Measurements from ENCODE around the gene PRELID2.
"Not testable (repeated sequence)": the region's sequence is repeated elsewhere in the genome, so short reads cannot be mapped to it uniquely, and the experiment has no call there.

The PRELID2 gene

DNA sequence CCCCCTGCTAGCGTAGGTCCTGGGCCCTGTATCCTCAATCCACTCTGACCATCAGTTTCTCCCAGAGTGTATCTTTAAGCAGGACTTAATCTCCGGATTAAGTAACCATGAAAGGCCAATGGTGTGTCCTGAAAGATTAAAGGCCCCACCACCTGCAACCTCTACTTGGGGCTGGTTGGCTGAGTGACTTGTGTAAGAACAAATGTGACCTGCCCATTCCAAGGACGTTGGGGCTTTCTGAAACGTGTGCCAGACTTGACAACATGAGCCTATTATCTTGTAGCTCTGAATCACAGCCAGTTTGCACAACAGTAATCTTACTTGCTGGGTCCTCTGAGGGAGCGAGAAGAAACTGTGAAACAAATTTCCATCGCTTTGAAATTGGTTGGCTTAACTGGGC is 3.1 kb upstream of the PRELID2 start:
- no peak for DNase-seq

DNA sequence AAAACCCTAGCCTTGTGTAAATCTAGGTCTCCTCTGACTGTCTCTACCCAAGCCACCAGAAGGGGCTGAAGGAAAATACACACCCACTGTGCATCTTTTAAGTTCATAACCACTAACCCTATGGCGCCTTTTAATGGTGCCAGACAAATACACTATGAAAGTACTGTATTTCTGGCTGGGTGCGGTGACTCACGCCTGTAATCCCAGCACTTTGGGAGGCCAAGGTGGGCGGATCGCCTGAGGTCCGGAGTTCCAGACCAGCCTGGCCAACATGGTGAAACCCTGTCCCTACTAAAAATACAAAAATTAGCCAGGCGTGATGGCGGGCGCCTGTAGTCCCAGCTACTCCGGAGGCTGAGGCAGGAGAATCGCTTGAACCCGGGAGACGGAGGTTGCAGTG is 1.1 kb upstream of the PRELID2 start:
- DNase-seq, result not testable (repeated sequence)

DNA sequence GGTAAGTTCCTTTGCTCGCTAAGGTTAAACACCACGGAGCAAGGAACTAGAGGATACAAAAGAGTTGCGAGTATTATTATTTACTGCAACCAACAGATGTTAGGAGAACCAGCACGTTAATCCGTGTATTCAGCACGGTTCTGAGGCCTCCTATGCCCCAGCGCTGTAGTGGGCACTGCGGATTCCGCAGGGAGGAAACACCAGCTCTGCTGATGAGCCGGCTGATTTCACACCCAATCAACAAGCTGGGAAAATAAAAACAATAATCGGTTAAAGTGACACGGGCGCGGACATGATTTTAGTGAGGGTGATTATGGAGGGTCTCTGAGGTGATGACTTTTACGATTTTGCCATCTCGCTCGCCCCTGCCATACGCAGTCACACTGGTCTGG is 702 bp upstream of the PRELID2 start:
- DNase-seq, result no peak

DNA sequence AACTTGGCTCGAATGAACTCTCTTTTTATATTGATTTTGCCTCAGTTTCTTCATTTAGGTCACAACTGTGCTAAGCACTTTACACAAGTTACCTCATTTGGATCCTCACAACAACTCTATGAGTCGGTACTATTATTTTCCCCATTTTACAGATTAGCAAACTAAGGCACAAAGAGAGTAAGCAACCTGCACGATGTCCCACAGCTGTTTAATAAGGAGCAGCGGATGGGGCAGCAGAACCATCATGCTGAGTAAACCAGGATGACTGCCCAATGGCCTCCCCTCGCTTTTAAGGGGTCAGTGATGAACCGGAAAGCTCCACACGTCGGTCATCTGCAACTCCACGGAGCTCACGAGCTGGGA is 607 bp downstream of the PRELID2 start:
- DNase-seq, result no peak

DNA sequence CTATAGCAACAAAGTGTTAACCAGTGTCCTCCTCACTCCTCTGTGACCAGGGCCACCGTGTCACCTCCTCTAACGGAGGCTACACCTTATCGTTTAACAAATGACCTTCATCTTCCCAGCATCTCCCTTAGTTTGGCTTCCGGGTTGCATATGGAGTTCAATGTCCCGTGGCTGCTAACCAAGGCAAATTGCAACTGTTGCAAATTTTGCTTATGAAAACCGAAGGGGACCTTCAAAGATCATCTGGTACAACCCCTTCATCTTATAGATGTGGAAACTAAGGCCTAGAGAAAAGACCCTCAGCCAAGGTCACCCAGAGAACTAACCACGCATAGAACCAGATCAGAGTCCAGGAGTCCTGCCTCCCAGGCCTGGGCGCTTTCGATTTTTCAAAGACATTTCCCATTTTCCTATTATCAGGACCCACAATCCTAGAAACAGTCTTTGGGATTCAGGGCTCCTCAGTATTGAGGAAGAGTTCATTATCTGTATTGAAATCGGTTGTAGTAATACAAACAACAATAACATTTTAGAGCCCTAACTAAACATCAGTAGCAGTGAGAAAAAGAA is 1.4 kb downstream of the PRELID2 start:
- no peak for DNase-seq

DNA sequence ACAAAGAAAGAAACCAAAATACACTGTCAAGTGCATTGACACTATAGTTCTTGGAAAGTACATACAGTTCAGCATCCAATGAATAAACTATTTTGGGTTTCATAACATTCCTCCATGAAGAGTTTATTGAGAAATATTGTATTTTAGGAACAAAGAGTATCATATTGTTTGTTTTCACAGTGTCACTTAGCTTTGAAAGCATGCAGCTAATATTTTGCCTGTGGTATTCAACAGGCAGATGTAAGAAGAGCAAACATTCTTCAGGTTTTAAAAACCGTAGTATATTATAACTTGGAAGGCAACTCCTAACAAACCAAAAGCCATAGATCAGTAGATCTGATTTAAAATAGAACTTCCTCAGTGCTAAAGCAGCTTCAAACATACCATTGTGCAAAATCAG is 4.5 kb downstream of the PRELID2 start:
- DNase-seq, result no peak

GRCh38 chr5:145829708-145830361 is 5.3 kb downstream of the PRELID2 start:
- DNase-seq, result no peak

- DNase-seq, result no peak
Measured at GRCh38 chr5:145826895-145827674, 8.1 kb downstream of the PRELID2 start.

GRCh38 chr5:145825751-145826180 is 9.4 kb downstream of the PRELID2 start:
- DNase-seq, result peak; percentile 53

- DNase-seq, result no peak
Measured at GRCh38 chr5:145824040-145824439, 11.1 kb downstream of the PRELID2 start.

GRCh38 chr5:145818604-145819003 is 16.5 kb downstream of the PRELID2 start:
- no peak for DNase-seq

- DNase-seq, result no peak
Measured at GRCh38 chr5:145812877-145813276, 22.3 kb downstream of the PRELID2 start.

DNA sequence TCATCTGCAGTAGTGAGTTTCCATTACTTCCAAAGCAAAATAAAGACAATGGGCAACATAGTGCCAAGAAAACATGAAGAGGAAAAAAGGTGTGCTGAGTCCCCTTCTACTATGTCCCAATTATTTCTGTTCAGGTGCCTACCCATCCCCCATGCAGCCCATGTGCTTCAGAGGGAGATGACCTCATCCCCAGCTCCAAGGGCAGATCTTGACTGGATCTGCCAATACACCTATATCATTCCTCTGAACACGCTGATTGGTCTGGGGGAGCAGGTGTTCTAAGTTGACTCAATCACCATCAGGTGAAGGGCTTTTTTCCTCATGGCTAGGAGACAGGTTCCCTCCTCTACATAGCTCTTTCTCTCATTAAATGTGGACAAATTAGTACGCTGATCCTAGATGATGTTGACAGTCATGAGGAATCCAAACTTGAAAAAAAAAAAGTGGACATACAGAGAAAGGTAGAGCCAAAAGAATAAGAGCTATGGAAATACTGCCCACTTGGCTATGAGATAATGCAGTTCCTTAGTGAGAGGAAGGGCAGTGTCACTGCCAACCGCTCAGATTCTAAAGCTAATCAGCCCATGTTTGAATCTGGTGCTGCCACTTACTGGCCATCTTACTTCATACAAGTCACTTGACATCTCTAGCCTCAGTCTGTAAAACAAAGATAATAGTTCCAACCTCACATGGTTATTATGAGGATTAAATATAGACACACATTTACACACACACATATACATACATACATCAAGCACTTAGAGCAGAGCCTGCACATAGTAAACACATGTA is 23.1 kb downstream of the PRELID2 start:
- DNase-seq, result no peak

DNA sequence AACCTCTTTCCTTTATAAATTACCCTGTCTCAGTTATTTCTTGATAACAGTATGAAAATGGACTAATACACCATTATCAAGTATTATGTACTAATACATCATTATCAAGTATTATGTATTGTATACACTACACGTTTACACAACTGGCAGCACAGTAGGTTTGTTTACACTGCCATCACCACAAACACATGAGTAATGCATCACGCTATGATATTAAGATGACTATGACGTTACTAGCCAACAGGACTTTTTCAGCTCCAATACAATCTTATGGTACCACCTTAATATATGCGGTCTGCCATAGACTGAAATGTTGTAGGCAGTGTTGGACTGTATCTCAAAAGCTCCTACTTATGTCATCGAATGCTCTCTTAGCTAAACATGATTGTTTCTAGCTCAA is 28.2 kb downstream of the PRELID2 start:
- no peak for DNase-seq

- no peak for DNase-seq
Measured at GRCh38 chr5:145805819-145806218, 29.3 kb downstream of the PRELID2 start.

GRCh38 chr5:145804701-145805100 is 30.4 kb downstream of the PRELID2 start:
- DNase-seq, result no peak

DNA sequence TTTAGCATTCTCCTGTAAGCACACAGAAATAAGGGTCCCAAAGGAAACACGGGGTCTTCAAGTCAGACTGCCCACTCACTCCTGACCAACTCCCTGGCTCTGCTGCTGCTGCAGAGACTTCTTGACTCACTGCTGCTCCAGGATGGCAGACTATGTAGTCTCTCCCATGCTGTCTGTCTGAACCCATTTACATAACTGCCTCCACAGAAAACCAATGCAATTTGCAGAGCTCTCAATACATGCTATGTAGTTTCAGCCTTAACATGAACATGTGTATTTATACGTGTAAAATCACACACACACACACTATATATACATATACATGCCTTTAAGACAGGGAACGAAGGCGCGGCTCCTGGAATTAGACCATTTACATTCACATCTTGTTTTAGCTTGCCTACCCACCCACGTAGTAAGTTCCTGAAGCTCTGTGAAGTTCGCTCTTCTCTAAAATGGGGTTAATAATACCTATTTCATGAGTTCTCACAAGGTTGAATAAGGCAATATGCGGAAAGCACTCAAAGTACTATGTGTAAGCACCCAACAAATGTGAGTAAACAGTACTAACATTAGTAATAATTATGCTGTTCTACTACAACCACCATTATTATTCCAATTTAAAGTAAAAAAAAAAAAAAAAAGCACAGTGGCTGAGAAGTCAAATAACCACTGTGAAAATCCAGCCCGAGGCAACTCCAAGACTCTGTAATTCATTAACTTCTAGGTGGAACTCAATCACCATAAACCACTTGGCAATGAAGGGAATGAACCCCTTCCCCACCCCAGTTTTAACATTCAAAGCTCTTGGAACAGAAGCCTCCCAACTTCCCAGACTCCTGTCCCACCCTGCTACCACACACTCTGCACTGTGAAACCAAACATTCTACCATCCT is 31.8 kb downstream of the PRELID2 start:
- DNase-seq, result no peak

GRCh38 chr5:145801195-145801594 is 33.9 kb downstream of the PRELID2 start:
- no peak for DNase-seq

DNA sequence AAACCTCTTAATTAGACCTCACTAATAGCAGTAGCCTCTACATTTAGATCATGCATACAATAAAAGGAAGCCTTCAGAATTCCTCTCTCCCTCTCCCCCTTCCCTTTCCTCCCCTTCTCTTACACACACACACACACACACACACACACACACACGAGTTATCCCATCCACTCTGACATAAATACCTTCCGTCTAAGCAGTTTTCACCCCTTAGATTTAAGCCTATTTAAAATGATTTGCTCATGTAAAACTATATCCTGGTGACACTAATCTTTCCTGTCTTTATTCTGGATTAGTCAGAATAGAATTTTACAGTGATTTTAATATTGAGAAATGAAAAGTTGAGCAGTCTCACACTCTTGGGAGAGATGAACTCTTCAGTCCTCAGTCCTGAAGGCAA is 35.0 kb downstream of the PRELID2 start:
- no peak for DNase-seq

GRCh38 chr5:145798503-145798902 is 36.6 kb downstream of the PRELID2 start:
- not testable (repeated sequence) for DNase-seq

- DNase-seq, result peak; percentile 25
Measured at GRCh38 chr5:145797336-145797735, 37.8 kb downstream of the PRELID2 start.

DNA sequence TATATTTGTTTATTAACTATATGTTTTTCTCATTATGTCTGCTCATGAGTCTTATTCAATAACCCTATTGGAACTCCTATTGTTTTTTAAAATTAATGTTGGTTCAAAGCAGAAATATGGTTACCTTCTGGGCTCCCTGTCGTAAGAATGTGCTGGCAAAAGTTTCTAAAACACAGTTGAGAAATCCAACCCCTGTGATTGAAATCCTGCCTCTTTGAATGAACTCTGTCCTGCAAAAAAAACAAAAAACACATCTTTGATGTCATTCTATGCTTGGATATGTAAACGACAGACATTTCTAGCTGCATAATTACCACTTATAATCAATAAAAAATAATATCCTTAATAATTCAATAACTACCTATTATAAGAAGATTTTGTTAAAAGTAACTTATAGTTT is 38.8 kb downstream of the PRELID2 start:
- no peak for DNase-seq

All from activated CD4-positive, alpha-beta T cell treated with anti-CD3 and anti-CD28 coated beads, Interleukin-10, Interleukin-2, amounts not matched to agents 100 ng/mL and 50 ng/mL, durations not matched to agents 16 hours and 8 hours (primary cell).